Measurements from ENCODE around the gene PSMG4. TPM values are rescaled to one million over a fixed set of nuclear protein-coding genes. Genes with fewer than 3 reads are reported as not detected.
A peak's percentile ranks its signal among the peaks of the same experiment; 100 is the strongest.

PSMG4 gene
- total RNA-seq, 1 donor from 2014 or later = 25.0 TPM

GRCh38 chr6:3278691-3279090, 19.9 kb downstream of the PSMG4 start:
- TF ChIP-seq POLR2AphosphoS5 (IDR thresholded peaks at IDR 0.05; ENCODE audit: insufficient read depth in 1 of 2, low read depth in 1 of 2) = no peak
- TF ChIP-seq CTCF (IDR thresholded peaks at IDR 0.05) = no peak
- TF ChIP-seq POLR2A (IDR thresholded peaks at IDR 0.05) = no peak
- H3K36me3 ChIP-seq = peaks cover 0 to 5% of the 10 kb centered on the region in 2 donors
- no peak overlapping the region for H3K27ac ChIP-seq
- no peak overlapping the region for H3K4me3 ChIP-seq
- H3K9me3 ChIP-seq = no peaks in the 10 kb centered on the region
- peaks cover 25% of the 10 kb centered on the region for H3K4me1 ChIP-seq
- intact Hi-C loops (cut with DNase I) = no loop called here
- no peaks in the 10 kb centered on the region for H3K27me3 ChIP-seq
- DNase-seq (ENCODE audit: extremely low spot score in 2 of 2) = no peak

GRCh38 chr6:3280091-3280490, 21.3 kb downstream of the PSMG4 start:
- peaks cover 30% of the 10 kb centered on the region for H3K4me1 ChIP-seq
- no peak for TF ChIP-seq CTCF (IDR thresholded peaks at IDR 0.05)
- no peak for TF ChIP-seq POLR2A (IDR thresholded peaks at IDR 0.05)
- no peak for TF ChIP-seq POLR2AphosphoS5 (IDR thresholded peaks at IDR 0.05; ENCODE audit: insufficient read depth in 1 of 2, low read depth in 1 of 2)
- H3K9me3 ChIP-seq = no peaks in the 10 kb centered on the region
- H3K27ac ChIP-seq = no peak overlapping the region
- H3K27me3 ChIP-seq = no peaks in the 10 kb centered on the region
- H3K4me3 ChIP-seq = no peak overlapping the region
- H3K36me3 ChIP-seq = peaks cover 0 to 7% of the 10 kb centered on the region in 2 donors
- intact Hi-C loops (cut with DNase I) = loop anchor here (5.0 kb wide), 1 partner anchor 452 kb away; no protein-coding TSS in a partner anchor
- DNase-seq (ENCODE audit: extremely low spot score in 2 of 2) = no peak

- intact Hi-C loops (cut with DNase I) = loop anchor here (5.0 kb wide), 1 partner anchor 451 kb away; no protein-coding TSS in a partner anchor
- TF ChIP-seq POLR2A (IDR thresholded peaks at IDR 0.05) (no peak), POLR2AphosphoS5 (IDR thresholded peaks at IDR 0.05; ENCODE audit: insufficient read depth in 1 of 2, low read depth in 1 of 2) (no peak), CTCF (IDR thresholded peaks at IDR 0.05) (no peak)
- Histone ChIP-seq H3K27ac (peak overlapping the region; percentile 34), H3K36me3 (peaks cover 0 to 7% of the 10 kb centered on the region in 2 donors), H3K4me1 (peaks cover 30% of the 10 kb centered on the region), H3K9me3 (no peaks in the 10 kb centered on the region), H3K27me3 (no peaks in the 10 kb centered on the region), H3K4me3 (no peak overlapping the region)
- DNase-seq (ENCODE audit: extremely low spot score in 2 of 2) = no peak
Observed at GRCh38 chr6:3280866-3281465, 22.2 kb downstream of the PSMG4 start.

GRCh38 chr6:3281631-3282475, 23.1 kb downstream of the PSMG4 start:
- TF ChIP-seq POLR2A (IDR thresholded peaks at IDR 0.05) = no peak
- TF ChIP-seq CTCF (IDR thresholded peaks at IDR 0.05) = no peak
- peak in 1 of 2 donors; percentile 62 for TF ChIP-seq POLR2AphosphoS5 (IDR thresholded peaks at IDR 0.05; ENCODE audit: insufficient read depth in 1 of 2, low read depth in 1 of 2)
- peaks cover 30% of the 10 kb centered on the region for H3K4me1 ChIP-seq
- intact Hi-C loops (cut with DNase I) = loop anchor here (5.0 kb wide), 1 partner anchor 450 kb away; no protein-coding TSS in a partner anchor

More at GRCh38 chr6:3281631-3282475, 23.1 kb downstream of the PSMG4 start:
- Histone ChIP-seq H3K36me3 (peaks cover 0 to 7% of the 10 kb centered on the region in 2 donors), H3K27me3 (no peaks in the 10 kb centered on the region), H3K9me3 (no peaks in the 10 kb centered on the region), H3K27ac (peak overlapping the region; percentile 34), H3K4me3 (no peak overlapping the region)
- no peak for DNase-seq (ENCODE audit: extremely low spot score in 2 of 2)
